ENCODE data around the gene AGBL1.
"Not testable (repeated sequence)": the region's sequence is repeated elsewhere in the genome, so short reads cannot be mapped to it uniquely, and the experiment has no call there.

Gene AGBL1

GRCh38 chr15:86872782-86873181 lies 793.1 kb downstream of the AGBL1 start:
- H3K4me3 ChIP-seq (ENCODE audit: low read depth, low read length) = no peak overlapping the region
- no peak for TF ChIP-seq CTCF (IDR thresholded peaks at IDR 0.05; ENCODE audit: control insufficient read depth, extremely low read depth, insufficient read depth)
- DNase-seq (ENCODE audit: low read depth) = no peak

- no peak for DNase-seq (ENCODE audit: low read depth)
- no peak overlapping the region for H3K4me3 ChIP-seq (ENCODE audit: low read depth, low read length)
- TF ChIP-seq CTCF (IDR thresholded peaks at IDR 0.05; ENCODE audit: control insufficient read depth, extremely low read depth, insufficient read depth) = no peak
Measured at GRCh38 chr15:86875067-86875466, 795.4 kb downstream of the AGBL1 start.

- no peak for DNase-seq (ENCODE audit: low read depth)
- TF ChIP-seq CTCF (IDR thresholded peaks at IDR 0.05; ENCODE audit: control insufficient read depth, extremely low read depth, insufficient read depth) = no peak
- no peak overlapping the region for H3K4me3 ChIP-seq (ENCODE audit: low read depth, low read length)
Measured at GRCh38 chr15:86876387-86876944, 796.8 kb downstream of the AGBL1 start.

GRCh38 chr15:86877171-86877631 lies 797.5 kb downstream of the AGBL1 start:
- peak; percentile 75 for DNase-seq (ENCODE audit: low read depth)
- TF ChIP-seq CTCF (IDR thresholded peaks at IDR 0.05; ENCODE audit: control insufficient read depth, extremely low read depth, insufficient read depth) = peak; percentile 22; the same call in 1 of the 2 replicates
- H3K4me3 ChIP-seq (ENCODE audit: low read depth, low read length) = no peak overlapping the region

GRCh38 chr15:86878844-86879243 lies 799.2 kb downstream of the AGBL1 start:
- DNase-seq (ENCODE audit: low read depth); H3K4me3 ChIP-seq (ENCODE audit: low read depth, low read length): not testable (repeated sequence)

- H3K4me3 ChIP-seq (ENCODE audit: low read depth, low read length) = no peak overlapping the region
- no peak for DNase-seq (ENCODE audit: low read depth)
- no peak for TF ChIP-seq CTCF (IDR thresholded peaks at IDR 0.05; ENCODE audit: control insufficient read depth, extremely low read depth, insufficient read depth)
Measured at GRCh38 chr15:86879250-86880229, 799.9 kb downstream of the AGBL1 start.

- H3K4me3 ChIP-seq (ENCODE audit: low read depth, low read length) = no peak overlapping the region
- no peak for DNase-seq (ENCODE audit: low read depth)
- TF ChIP-seq CTCF (IDR thresholded peaks at IDR 0.05; ENCODE audit: control insufficient read depth, extremely low read depth, insufficient read depth) = no peak
Measured at GRCh38 chr15:86885616-86886015, 805.9 kb downstream of the AGBL1 start.

Data from LNCaP clone FGC (cell line).